ENCODE results near the gene TRIO.

TRIO gene

GRCh38 chr5:14123974-14124482 is 19.1 kb upstream of the TRIO start:
- no peak for DNase-seq

- DNase-seq = no peak
Observed at GRCh38 chr5:14125262-14125661, 17.9 kb upstream of the TRIO start.

GRCh38 chr5:14127587-14127986 is 15.6 kb upstream of the TRIO start:
- DNase-seq = no peak

- DNase-seq = no peak
Observed at GRCh38 chr5:14128079-14128478, 15.1 kb upstream of the TRIO start.

- no peak for DNase-seq
Observed at GRCh38 chr5:14129123-14129522, 14.0 kb upstream of the TRIO start.

- DNase-seq = no peak
Observed at GRCh38 chr5:14131855-14132503, 11.2 kb upstream of the TRIO start.

- DNase-seq = no peak
Observed at GRCh38 chr5:14133394-14133793, 9.7 kb upstream of the TRIO start.

- no peak for DNase-seq
Observed at GRCh38 chr5:14134083-14134482, 9.1 kb upstream of the TRIO start.

GRCh38 chr5:14134771-14135170 is 8.4 kb upstream of the TRIO start:
- DNase-seq = no peak

- DNase-seq = no peak
Observed at GRCh38 chr5:14135621-14136020, 7.5 kb upstream of the TRIO start.

- no peak for DNase-seq
Observed at GRCh38 chr5:14136228-14136627, 6.9 kb upstream of the TRIO start.

GRCh38 chr5:14138608-14139540 is 4.3 kb upstream of the TRIO start:
- DNase-seq = no peak

- no peak for DNase-seq
Observed at GRCh38 chr5:14141764-14142163, 1.4 kb upstream of the TRIO start.

GRCh38 chr5:14142202-14142826 is 828 bp upstream of the TRIO start:
- DNase-seq = no peak

- DNase-seq = no peak
Observed at GRCh38 chr5:14143546-14143840, 351 bp downstream of the TRIO start.

- peak; percentile 25 for DNase-seq
Observed at GRCh38 chr5:14143841-14144585, 871 bp downstream of the TRIO start.

- peak; percentile 76 for DNase-seq
Observed at GRCh38 chr5:14144586-14145434, 1.7 kb downstream of the TRIO start.

GRCh38 chr5:14145435-14146334 is 2.5 kb downstream of the TRIO start:
- DNase-seq = no peak

GRCh38 chr5:14146725-14147124 is 3.6 kb downstream of the TRIO start:
- DNase-seq = no peak

- DNase-seq = no peak
Observed at GRCh38 chr5:14147210-14147609, 4.1 kb downstream of the TRIO start.

- no peak for DNase-seq
Observed at GRCh38 chr5:14148483-14148882, 5.3 kb downstream of the TRIO start.

All from CD4-positive, alpha-beta T cell treated with Interleukin-15 for 1 hour (primary cell).